GM19035 (cell line): Measurements from ENCODE around the gene PHC2.
"Not testable (repeated sequence)": the region's sequence is repeated elsewhere in the genome, so short reads cannot be mapped to it uniquely, and the experiment has no call there.

Source experiments
- ATAC-seq: cut with Tn5 transposase; IDR thresholded peaks from one replicate; pipeline ENCODE4 v1.9.1; 2021; ENCODE audit not compliant: unreplicated experiment

PHC2 gene

GRCh38 chr1:33319949-33320618, 110.8 kb downstream of the PHC2 start:
- ATAC-seq = no peak

GRCh38 chr1:33319186-33319948, 111.5 kb downstream of the PHC2 start:
- no peak for ATAC-seq

- ATAC-seq = no peak
Measured at GRCh38 chr1:33317946-33318345, 112.9 kb downstream of the PHC2 start.

- ATAC-seq = no peak
Measured at GRCh38 chr1:33317354-33317753, 113.5 kb downstream of the PHC2 start.

- ATAC-seq = no peak
Measured at GRCh38 chr1:33316601-33317000, 114.3 kb downstream of the PHC2 start.

GRCh38 chr1:33314416-33314815, 116.5 kb downstream of the PHC2 start:
- no peak for ATAC-seq

- no peak for ATAC-seq
Measured at GRCh38 chr1:33312413-33312749, 118.5 kb downstream of the PHC2 start.

- no peak for ATAC-seq
Measured at GRCh38 chr1:33311706-33312412, 119.0 kb downstream of the PHC2 start.

- no peak for ATAC-seq
Measured at GRCh38 chr1:33310702-33311101, 120.2 kb downstream of the PHC2 start.

GRCh38 chr1:33309351-33309750, 121.5 kb downstream of the PHC2 start:
- not testable (repeated sequence) for ATAC-seq

- no peak for ATAC-seq
Measured at GRCh38 chr1:33307494-33307864, 123.4 kb downstream of the PHC2 start.

GRCh38 chr1:33306653-33307493, 124.0 kb downstream of the PHC2 start:
- no peak for ATAC-seq

GRCh38 chr1:33305816-33306652, 124.9 kb downstream of the PHC2 start:
- no peak for ATAC-seq

GRCh38 chr1:33305016-33305415, 125.9 kb downstream of the PHC2 start:
- no peak for ATAC-seq

- no peak for ATAC-seq
Measured at GRCh38 chr1:33302325-33302724, 128.6 kb downstream of the PHC2 start.

- ATAC-seq = no peak
Measured at GRCh38 chr1:33301273-33301984, 129.5 kb downstream of the PHC2 start.

- no peak for ATAC-seq
Measured at GRCh38 chr1:33300673-33301072, 130.2 kb downstream of the PHC2 start.

- ATAC-seq = no peak
Measured at GRCh38 chr1:33299461-33300155, 131.3 kb downstream of the PHC2 start.

- no peak for ATAC-seq
Measured at GRCh38 chr1:33298623-33299277, 132.1 kb downstream of the PHC2 start.
